Embryonic facial prominence (tissue), 1 donor: ENCODE results near the gene DHRSX.
A peak's percentile ranks its signal among the peaks of the same experiment; 100 is the strongest.
"Not testable (repeated sequence)": the region's sequence is repeated elsewhere in the genome, so short reads cannot be mapped to it uniquely, and the experiment has no call there.

ENCODE experiments used
- DNase-seq: peaks from one replicate; pipeline ENCODE4 v3.0.0-alpha.2; 2016; ENCODE audit errors: extremely low spot score

Gene DHRSX

DNA sequence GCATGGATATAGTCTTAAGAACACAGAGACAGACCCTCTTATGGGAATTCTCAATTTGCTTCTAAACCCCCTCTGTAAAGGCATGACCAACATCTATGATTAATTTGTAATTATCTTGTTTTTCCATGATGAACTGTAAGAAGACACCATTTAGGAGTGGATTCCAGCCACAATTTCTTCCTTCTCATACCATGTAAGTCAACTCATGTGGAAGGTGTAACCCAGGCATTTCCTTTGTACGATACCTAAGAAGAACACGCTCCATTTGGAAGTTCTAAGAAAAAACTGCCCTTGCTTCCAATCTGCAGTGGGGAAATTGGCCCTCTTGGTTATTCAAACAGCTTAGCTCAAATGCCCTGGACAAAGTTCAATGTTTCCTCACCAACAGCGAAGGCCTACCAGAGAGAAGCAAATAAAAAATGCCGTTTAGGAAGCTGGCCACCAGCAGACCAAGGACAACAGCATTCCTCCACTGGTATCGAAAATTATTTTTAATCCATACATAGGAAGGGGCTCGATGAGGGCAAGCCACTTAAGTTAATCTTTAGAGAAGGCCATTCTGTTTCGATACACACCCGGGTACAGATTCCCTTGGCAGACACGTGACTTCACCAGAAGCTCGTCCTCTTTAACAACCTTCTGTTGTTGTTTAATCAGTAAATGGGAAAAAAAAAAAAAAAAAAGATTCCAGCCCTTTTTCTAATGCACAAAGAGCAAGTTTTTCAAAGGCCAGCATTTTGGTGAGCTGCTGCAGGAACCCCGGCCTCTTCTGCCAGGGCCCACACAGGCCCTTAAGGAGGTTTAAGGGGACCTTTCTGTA lies 2.6 kb downstream of the DHRSX start:
- no peak for DNase-seq

GRCh38 chrX:2495595-2495994 lies 5.2 kb downstream of the DHRSX start:
- DNase-seq: no peak

- DNase-seq: no peak
Measured at GRCh38 chrX:2492531-2493218, 8.1 kb downstream of the DHRSX start.

- no peak for DNase-seq
Measured at GRCh38 chrX:2490634-2491033, 10.1 kb downstream of the DHRSX start.

DNA sequence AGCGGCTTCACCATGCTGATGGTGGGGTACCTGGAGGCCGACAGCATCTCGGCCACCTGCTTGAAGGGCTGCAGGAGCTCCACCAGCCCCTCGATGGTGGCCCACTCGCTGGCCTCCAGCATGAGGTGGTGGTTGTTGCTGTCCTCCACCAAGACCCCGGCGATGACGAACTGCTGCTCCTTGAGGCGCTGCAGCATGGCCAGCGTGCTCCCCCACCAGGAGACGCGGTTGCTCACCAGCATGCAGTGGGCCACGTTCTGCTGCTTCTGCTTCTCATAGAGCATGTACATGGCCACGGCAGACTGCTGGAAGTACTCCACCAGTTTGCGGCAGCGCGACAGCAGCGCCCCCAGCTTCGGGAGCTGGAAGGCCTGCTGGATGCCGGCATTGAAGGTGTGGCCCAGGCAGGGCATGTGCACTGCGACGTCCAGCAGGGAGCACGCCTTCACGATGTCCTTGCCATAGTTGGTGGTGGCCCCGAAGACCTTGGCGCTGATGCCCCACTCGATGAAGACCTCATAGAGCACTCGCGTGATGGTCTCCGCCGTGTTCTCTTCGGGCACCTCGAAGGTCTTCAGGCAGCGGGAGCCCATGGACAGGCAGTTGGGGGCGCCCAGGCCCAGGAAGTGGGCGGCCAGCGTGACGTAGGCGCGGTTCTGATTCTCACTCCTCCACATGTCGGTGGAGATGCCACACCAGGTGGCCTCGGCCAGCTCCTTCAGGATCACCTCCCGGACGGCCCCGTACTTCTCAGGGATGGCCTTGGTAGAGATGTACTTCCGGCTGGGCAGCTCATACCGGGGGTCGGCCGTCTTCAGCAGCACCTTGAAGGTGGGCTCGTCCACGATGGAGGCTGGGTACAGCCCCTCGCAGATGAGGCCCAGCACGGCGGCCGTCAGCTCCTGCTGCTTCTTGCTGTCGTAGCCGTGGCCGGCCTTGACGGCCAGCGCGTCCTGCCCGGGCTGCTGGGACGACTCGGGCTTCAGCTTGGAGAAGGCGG lies 11.0 kb downstream of the DHRSX start:
- DNase-seq: no peak

DNA sequence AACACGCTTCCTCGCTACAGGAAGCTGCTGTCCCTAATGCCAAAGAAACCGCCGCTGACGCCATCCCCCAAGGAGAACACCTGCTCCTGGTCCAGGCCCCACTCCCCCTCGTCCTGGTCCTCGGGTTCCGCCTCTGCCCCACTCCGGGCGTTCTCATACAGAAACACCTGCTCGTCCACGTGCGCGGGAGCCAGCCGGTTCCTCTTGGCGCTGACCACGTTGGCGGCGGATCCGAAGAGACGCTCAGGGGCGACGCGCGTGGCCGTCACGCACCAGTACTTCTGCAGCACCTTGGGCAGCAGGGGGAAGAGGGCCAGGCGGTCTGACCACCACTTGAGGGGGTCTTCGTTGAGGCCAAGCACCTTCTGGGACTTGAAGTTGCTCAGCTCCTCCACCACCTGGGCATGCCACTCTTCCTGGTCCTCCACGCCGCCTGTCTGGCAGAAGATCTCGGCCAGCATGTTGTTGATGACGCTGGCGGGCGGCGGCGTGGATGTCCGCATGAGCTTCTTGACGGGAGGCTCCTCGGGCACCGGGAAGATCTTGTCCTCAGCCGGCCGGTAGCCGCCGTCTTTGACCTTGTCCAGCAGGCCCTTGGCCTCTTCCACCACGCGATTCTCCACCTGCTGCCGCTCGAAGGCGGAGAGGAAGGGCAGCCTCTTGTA lies 12.0 kb downstream of the DHRSX start:
- DNase-seq: no peak

- no peak for DNase-seq
Measured at GRCh38 chrX:2487366-2487765, 13.4 kb downstream of the DHRSX start.

GRCh38 chrX:2486476-2487133 lies 14.2 kb downstream of the DHRSX start:
- no peak for DNase-seq

- no peak for DNase-seq
Measured at GRCh38 chrX:2485789-2486345, 14.9 kb downstream of the DHRSX start.

- DNase-seq: peak; percentile 44
Measured at GRCh38 chrX:2484721-2485648, 15.8 kb downstream of the DHRSX start.

- DNase-seq: no peak
Measured at GRCh38 chrX:2484256-2484655, 16.5 kb downstream of the DHRSX start.

DNA sequence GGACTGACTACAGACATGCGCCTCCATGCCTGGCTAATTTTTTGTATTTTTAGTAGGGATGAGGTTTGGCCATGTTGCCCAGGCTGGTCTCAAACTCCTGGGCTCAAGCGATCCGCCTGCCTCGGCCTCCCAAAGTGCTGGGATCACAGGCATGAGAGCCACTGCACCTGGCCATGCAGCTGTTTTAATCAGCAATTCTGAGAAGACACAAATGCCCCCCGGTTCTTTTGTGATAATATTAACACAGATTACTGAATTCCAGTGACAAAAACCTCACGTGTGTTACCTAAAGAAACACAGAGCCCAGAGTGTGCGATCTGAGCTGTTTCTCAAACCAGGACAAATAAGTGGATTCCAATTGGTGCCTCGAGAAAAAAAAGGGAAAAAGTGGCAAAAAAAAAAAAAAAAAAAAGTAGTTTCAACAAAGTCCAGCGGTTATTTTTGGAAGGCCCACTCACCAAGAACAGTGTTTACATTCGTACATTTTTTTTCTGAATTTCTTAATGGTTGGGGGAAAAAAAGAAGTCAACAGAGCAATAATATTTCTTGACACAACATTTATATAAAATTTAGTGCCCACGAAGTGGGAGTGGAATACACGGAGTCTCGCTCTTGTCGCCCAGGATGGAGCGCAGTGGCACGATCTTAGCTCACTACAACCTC lies 17.2 kb downstream of the DHRSX start:
- no peak for DNase-seq

DNA sequence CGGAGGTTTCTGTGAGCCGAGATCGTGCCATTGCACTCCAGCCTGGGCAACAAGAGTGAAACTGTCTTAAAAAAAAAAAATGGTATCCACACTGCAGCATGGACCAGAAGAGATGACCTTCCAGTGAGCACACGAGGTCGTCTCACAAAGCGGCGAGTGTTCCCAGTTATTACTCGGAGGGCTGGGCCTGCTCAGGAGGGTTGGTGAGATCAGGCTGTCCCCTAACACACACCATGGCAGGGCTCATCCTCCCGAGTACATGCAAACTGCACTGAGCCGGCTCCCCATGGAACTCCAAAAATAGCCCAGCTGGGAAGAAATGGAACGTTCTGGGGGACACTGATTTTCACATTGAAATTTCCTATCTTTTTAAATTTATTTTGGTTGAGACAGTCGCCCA lies 19.2 kb downstream of the DHRSX start:
- DNase-seq: not testable (repeated sequence)

GRCh38 chrX:2479982-2480381 lies 20.8 kb downstream of the DHRSX start:
- DNase-seq: not testable (repeated sequence)

DNA sequence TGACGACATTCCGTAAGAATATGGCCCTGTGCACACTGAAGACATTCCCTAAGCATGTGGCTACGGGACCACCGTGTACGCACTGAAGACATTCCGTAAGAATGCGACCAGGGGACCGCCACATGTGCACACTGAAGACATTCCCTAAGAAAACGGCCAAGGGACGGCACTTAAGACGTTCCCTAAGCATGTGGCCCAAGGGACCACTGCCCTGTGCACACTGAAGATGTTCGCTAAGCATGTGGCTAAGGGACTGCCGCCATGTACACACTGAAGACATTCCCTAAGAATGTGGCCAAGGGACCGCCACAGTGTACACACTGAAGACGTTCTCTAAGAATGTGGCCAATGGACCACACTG lies 21.4 kb downstream of the DHRSX start:
- DNase-seq: no peak

DNA sequence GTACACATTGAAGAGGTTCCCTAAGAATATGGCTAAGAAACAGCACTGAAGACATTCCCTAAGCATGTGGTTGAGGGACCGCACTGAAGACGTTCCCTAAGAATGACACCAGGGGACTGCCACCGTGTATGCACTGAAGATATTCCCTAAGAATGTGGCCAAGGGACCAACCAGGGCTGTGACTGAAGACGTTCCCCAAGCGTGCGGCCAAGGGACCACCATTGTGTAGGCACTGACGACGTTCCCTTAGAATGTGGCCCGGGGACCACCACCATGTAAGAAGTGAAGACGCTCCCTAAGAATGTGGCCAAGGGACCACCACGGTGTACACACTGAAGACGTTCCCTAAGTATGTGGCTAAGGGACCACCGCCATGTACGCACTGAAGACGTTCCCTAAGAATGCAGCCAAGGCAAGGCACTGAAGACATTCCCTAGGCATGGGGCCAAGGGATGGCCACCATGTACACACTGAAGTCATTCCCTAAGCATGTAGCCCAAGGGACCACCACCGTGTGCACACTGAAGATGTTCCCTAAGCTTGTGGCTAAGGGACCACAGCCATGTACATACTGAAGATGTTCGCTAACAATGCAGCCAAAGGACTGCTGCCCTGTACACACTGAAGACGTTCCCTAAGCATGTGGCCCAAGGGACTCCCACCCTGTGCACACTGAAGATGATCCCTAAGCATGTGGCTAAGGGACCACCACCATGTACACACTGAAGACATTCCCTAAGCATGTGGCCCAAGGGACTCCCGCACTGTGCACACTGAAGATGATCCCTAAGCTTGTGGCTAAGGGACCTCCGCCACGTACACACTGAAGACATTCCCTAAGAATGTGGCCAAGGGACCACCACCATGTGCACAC lies 22.0 kb downstream of the DHRSX start:
- no peak for DNase-seq

GRCh38 chrX:2477313-2477712 lies 23.5 kb downstream of the DHRSX start:
- not testable (repeated sequence) for DNase-seq
